GM18505 (cell line): ENCODE data around the gene MTX2.
"Not testable (repeated sequence)": the region's sequence is repeated elsewhere in the genome, so short reads cannot be mapped to it uniquely, and the experiment has no call there.

Source experiments
- ATAC-seq: cut with Tn5 transposase; IDR thresholded peaks from one replicate; pipeline ENCODE4 v1.9.1; 2021; ENCODE audit not compliant: unreplicated experiment
- POLR2A ChIP-seq: IDR thresholded peaks from 4 replicates; pipeline ENCODE4 v1.6.1; 2011; ENCODE audit warnings: borderline replicate concordance; ENCODE audit not compliant: insufficient read depth, insufficient read length; ENCODE audit errors: extremely low read depth

MTX2 gene

GRCh38 chr2:176297067-176297466, 27.8 kb downstream of the MTX2 start:
- TF ChIP-seq POLR2A: no peak
- ATAC-seq: no peak

GRCh38 chr2:176297737-176298136, 28.5 kb downstream of the MTX2 start:
- no peak for TF ChIP-seq POLR2A
- ATAC-seq: no peak

- not testable (repeated sequence) for ATAC-seq
These were observed 36.8 kb downstream of the MTX2 start for GRCh38 chr2:176306020-176306419.

GRCh38 chr2:176317199-176317598, 48.0 kb downstream of the MTX2 start:
- ATAC-seq: no peak
- TF ChIP-seq POLR2A: no peak

GRCh38 chr2:176317623-176318065, 48.4 kb downstream of the MTX2 start:
- ATAC-seq: no peak
- no peak for TF ChIP-seq POLR2A

GRCh38 chr2:176321916-176322315, 52.7 kb downstream of the MTX2 start:
- no peak for TF ChIP-seq POLR2A

GRCh38 chr2:176324862-176325261, 55.6 kb downstream of the MTX2 start:
- no peak for ATAC-seq
- TF ChIP-seq POLR2A: no peak

More at GRCh38 chr2:176321916-176322315, 52.7 kb downstream of the MTX2 start:
- ATAC-seq: no peak

GRCh38 chr2:176325732-176326131, 56.5 kb downstream of the MTX2 start:
- no peak for ATAC-seq
- TF ChIP-seq POLR2A: no peak

GRCh38 chr2:176328149-176328548, 58.9 kb downstream of the MTX2 start:
- no peak for ATAC-seq
- TF ChIP-seq POLR2A: no peak

GRCh38 chr2:176330612-176331011, 61.4 kb downstream of the MTX2 start:
- TF ChIP-seq POLR2A: no peak
- no peak for ATAC-seq

GRCh38 chr2:176331646-176332045, 62.4 kb downstream of the MTX2 start:
- ATAC-seq: no peak
- no peak for TF ChIP-seq POLR2A

GRCh38 chr2:176334729-176335128, 65.5 kb downstream of the MTX2 start:
- TF ChIP-seq POLR2A: no peak
- no peak for ATAC-seq

- no peak for TF ChIP-seq POLR2A
- ATAC-seq: no peak
These were observed 69.2 kb downstream of the MTX2 start for GRCh38 chr2:176338395-176338794.

GRCh38 chr2:176339208-176339607, 70.0 kb downstream of the MTX2 start:
- no peak for ATAC-seq
- no peak for TF ChIP-seq POLR2A

- no peak for TF ChIP-seq POLR2A
- no peak for ATAC-seq
These were observed 87.0 kb downstream of the MTX2 start for GRCh38 chr2:176356251-176356650.
